ENCODE measurements around the gene AKAP11.
A peak's percentile ranks its signal among the peaks of the same experiment; 100 is the strongest.

Gene AKAP11

DNA sequence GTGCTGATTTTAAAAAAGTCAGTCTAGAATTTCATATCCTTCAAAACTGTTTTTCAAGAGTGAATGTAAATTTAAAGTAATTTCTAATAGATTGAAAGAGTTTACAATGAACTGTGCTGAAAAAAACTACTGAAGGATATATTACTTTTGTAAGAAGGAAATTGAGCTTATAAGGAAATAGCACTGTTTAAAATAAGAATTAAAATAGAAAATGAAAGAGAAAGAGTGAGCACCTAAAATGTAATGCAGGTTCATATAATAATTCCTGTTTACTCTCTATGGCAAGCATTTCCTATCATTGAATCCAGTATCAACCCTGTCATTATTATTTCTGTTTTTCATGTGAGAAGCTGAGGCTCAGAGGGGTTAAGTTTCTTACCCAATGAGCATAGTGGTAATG, 57.3 kb downstream of the AKAP11 start:
- DNase-seq (ENCODE audit: low read depth, low spot score) = no peak

DNA sequence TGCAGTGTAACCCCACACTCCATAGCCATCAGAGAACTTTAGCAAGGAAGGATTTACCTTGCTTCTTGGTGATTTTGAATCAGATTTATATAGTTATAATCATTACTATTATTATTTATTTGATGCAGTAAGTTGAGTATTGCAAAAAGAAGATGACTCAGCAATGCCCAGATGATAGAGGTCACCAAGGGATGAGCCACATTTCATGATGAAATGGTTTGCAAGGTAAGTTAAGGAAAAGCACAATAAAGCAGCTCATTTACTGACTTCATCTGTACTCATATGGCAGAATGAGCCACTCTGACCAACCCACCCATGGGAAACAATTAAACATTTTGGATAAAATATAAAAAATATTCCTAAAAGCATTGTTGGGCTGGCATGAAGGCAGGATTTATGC, 59.1 kb downstream of the AKAP11 start:
- DNase-seq (ENCODE audit: low read depth, low spot score) = no peak

DNA sequence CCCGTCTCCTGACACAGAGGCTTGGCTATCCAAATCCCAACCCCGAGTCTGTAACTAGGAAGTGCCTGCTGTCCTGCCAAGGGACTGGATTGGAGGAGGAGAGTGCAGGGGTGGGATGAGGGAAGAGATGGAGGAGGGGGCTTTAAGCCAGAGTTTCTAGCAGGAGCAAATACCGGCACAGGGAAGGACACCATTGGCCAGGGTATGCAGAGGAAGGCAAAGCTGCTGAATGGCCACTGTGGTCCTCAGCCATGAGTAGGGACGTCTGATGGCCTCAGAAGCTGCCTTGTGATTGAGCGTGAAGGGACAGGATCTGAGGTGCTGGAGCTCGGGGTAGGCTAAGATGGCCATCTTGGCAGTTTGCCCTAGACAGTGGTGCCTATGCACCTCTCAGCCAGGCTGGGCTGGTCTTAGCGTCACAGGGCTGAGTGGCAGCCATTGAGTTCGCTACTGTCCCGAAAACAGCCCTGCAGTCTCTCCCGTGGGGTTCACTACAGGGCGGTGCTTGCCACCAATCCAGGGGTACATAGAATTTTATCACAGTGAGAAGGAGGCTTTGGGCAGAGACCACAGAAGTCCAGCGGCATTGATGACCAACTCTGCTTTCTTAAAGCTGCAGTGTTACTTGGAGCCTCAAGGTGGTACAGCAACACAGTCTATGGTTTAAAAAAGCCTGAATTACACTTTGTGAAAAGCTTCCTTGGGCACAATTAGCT, 61.8 kb downstream of the AKAP11 start:
- peak; percentile 37 for DNase-seq (ENCODE audit: low read depth, low spot score)

DNA sequence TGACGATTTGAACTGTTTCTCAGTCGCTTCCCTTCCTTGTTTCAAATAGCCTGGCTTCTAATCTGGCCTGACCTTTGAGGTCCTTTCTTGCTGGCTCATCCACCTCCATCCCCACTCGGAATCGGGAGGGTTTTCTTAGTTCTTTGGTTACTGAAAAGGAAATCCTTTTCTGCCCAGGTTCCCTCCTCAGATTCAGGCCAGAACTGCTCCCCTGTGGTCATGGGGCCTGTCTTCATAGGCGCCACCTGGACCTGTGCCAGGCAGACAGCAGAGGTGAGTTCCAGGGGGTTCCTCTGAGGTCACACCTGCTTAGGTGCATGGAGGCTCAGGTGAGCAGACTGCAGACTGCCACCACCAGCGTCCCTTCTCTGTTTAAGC, 62.4 kb downstream of the AKAP11 start:
- DNase-seq (ENCODE audit: low read depth, low spot score) = no peak

DNA sequence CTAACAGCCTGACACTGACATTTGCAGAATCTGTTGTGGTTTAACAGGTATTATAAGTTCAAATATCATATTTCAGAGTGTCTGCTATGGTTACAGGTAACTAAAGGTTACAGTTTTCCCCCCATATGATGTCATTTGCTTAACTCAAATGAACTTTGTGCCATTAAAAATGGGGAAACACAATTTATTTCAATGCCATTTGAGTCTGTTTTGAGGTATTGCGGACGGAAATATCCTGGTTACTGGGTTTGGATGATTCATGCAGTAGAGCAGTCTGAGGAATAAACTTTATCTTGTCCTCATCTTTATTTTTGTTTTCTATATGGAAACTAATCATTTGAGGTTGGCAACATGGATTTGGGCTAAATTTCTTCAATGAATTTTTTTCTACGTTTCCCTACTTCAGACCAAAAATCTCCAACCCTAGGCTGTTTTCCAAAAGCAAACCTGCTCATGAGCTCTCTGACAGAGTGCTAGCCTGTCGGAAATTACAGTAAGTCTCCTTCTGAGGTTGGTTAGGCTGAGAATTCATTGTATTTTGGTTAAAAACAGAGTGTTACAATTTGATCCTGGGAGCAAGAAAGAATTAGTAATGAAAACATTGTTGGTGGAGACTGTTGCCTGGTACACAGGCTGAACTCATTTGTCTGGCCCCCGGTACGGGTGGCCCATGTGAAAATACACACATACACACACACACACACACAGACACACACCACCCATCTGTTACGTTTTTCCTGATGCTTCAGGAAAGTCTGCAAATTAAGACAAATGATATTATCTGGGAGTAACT, 66.1 kb downstream of the AKAP11 start:
- no peak for DNase-seq (ENCODE audit: low read depth, low spot score)

DNA sequence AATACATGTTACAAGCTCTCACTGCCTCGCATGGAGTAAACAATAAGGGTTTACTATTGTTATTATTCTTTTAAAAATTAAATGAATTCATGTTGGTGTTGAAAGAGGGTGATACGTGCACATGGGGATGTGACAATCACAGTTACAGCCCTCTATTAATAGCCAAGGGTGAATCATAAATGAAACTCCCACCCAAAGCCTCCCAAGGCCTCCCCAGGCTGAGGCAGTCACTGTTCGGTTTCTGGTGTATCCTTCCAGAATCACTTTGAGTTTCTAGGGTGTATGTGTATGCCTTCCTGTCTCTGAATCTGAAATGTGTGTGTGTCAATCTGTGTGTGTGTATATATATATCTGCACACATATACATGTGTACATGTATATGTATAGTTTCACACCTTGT, 73.4 kb downstream of the AKAP11 start:
- DNase-seq (ENCODE audit: low read depth, low spot score) = no peak

DNA sequence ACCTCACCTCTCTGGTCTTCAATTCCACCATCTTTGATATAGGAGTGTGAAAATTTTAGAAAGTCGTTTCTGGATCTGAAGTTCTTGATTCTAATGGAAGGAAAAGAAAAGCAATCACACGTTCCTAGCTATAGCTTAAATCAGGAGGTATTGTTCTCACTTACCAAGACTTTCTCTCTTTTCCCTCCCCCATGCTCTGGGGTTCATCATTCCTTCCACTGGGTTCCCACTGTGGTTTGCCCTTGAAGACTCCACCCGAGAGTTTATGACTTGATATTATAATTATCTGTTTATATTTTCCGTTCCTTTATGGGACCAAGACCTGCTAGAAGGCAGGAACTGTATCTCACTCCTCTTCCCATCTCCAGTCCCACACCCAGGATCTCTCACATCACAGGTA, 76.6 kb downstream of the AKAP11 start:
- no peak for DNase-seq (ENCODE audit: low read depth, low spot score)

DNA sequence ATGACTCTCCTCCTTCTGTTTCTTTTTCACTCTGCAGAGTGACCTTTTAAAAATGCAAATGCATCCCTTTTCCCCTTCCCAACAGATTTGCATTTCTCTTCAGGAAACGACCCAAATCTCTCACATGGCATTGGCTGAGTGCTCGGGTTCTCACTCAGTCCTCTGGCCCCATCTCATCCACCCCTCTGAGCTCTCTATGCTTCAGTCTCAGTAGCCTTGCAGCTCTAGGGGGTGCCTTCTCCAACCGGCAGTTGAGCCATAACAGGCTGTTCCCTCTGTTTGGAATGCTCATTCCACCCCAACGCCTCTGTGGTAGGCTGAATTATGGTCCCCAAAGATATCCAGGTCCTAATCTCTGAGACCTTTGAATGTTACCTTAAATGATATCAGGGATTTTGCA, 78.2 kb downstream of the AKAP11 start:
- DNase-seq (ENCODE audit: low read depth, low spot score) = no peak

DNA sequence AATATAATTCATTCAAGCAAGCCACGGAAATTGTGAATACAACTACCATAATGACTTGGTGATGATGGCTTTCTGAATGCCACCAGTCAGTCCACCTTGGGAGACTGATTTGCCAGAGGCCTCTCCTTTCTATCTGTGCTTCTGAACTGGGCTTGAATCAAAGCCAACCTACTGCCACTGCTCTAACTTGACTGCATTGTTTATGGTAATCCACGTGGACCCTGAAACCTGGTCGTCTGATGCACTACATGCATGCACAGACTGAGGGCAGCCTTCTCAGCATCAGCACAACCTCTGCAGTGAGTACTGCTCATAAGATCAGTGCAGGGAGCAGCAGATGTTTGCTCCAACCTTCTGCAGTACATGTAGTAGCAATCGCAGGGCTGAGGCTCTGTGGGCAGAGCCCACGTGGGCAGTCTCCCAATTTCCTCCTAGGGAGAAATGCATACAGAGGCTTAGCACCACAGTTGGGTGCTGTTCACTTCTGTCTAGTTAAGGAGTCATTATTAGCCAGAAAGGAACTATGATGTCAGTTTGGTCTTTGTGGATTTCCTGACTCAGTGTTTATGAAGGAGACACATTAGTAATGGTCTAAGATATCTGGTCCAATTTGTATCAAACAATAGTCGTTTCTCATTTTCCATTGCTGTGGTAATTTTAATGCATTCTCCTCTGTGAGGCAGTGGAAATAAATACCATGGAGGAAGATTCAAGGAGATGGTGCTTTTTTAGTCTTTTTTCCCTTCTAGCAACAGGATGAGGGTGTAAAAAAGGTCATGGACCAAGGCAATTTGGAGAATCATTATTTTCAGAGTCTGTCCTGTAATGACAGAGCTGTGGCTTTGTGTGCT, 82.5 kb downstream of the AKAP11 start:
- DNase-seq (ENCODE audit: low read depth, low spot score) = peak; percentile 75

DNA sequence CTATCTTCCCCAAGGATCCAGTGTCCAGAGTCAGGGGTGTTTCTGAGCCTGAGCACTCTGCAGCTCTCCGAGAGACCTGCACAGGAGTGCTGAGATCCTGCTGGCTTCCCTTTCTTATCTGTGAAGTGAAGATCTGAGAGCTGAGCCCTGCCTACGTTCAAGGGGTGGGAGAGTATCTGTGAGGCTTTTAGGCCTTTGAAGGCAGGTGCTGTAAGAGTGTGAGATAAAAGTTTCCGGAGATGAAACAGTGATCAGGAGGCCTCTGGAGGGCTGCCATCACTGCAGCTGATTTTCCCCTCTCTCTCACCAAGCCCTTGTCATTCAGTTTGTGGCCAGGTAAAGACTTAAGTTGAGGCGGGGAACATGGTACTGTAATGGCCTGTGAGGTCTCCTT, 83.1 kb downstream of the AKAP11 start:
- peak; percentile 12 for DNase-seq (ENCODE audit: low read depth, low spot score)

DNA sequence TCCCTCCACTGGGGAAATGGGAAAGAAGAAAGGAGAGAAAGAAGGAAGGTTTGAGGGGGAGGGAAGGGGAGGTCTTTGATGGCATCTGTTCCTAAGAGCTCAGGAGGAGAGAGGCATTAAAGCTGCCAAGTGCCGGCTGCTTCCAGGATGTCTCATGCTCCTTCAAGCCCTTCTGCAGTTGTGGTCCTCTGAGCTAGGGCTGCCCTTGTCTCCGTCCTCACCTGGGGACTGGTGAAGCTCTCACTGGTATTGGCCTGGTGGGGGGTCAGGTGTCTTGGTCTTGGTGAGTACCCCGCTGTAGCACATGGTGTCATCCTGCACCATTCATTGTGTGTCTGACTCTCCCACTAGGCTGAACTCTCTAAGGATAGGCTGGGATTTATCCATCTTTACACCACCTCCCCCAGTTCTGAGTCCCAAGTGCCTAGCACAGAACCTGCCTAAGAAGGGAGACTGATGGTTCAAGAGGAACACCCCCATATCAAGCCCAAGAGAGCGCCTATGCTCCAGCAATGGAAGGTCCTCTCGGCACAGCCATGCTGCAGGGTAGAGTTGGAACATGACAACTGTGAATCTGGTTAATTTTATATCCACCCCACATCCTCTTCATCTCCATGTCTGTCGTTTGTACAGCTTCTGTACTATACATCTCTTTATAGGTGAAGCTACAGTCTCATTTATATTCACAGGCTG, 83.7 kb downstream of the AKAP11 start:
- DNase-seq (ENCODE audit: low read depth, low spot score) = no peak

DNA sequence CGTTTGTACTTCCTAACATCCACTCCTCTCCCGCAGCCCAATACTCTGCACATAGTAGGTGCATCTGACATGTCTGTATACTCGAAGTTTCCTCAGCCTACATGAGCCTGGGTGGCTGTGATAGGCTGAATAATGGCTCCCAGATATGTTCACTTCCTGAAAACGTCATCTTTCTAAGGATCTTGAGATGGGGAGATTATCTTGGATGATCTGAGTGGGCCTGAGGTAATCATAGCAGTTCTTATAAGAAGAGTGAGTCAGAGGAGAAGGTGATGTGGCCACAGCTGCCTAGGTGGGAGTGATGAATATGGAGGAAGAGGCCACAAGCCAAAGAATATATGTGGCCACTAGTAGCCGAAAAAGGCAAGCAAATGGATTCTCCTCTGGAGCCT, 84.2 kb downstream of the AKAP11 start:
- no peak for DNase-seq (ENCODE audit: low read depth, low spot score)

DNA sequence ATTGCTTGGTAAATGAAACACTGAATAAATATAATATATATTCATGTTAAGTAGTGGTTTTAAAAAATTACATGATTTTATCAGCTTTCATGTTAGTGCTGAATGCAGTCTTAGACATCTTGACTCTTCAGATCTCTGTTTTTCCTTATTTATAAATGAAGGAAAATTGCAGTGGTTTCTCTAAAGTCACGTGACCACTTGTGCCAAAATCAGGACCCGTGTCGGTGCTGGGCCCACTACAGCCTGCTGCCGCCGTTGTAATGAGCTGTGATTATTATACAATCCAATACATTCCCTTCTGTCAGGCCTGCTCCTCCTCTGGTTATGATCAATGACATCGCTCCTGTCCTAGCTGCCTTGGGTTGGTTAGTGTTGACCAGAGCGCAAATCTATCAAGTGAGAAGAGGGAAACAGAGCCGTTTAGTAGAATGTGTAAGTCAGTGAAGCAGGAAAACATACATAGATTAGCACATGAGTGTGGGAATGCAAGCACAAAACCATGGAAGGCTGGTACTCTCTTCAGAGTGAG, 88.2 kb downstream of the AKAP11 start:
- no peak for DNase-seq (ENCODE audit: low read depth, low spot score)

DNA sequence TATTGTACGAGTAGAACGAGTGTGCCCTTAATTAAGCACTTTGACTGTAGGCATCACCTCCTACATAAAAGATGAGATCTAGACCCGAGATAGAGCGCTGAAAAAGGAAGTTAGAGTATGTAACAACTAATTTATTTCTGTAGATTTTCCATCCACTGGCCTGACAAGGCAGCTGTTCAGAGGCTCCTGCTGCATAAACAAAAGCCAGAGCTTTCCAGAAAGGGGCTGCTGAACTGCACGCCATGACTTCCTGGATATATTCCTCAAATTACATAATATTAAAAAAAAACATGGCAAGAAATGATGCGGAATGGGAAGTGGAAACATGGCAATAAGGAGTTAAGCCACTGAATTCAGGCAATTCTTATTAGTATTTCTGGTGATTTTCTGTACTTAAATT, 89.7 kb downstream of the AKAP11 start:
- no peak for DNase-seq (ENCODE audit: low read depth, low spot score)

DNA sequence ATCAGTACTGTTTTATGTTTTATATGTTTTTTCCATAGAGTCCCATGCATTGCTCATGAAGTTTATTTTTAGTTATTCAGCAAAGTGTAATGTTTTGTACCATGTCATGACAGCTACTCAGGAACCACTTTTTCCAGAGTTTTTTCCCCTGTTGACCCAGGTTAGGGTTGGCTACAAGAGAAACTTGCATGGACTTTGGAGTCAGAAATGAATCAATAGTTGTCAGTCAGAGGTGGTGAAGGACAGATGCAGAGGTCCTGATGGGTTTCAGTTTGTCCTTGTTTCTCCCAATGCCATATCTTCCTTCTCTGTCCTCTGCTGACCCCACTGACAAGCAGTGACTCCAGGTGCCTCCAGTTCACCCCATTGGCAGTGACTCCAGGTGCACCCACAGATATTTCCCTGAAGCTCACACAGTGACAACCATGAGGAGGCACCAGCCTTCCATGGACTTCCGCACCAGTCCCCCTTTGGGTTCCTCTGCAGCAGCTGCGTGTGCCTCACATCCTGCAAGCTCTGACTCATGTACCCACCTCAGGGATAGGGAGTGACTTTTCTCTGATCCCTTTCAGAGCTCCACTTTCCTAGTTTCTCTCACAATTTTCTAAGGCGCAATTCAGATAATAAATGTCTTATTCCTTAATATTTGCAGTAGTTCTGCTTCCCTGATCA, 92.1 kb downstream of the AKAP11 start:
- no peak for DNase-seq (ENCODE audit: low read depth, low spot score)

DNA sequence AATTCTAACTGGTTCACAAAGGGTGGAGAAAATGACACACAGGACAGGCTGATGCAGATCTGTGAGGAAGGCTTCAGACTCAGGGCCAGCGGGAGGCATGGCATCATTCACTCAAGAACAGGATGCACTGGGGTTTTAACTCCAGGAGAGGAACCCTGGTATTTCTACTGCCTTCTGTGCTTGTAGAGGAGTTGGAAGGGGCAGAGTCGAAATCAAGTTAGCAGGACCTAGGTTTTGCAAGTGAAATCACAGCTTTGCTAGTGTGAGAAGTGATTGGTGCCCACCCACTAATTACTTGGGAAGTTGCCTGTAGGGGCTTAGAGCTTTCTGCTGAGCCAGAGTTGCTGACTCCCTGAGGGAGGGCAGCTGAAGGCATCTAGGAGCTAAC, 92.7 kb downstream of the AKAP11 start:
- DNase-seq (ENCODE audit: low read depth, low spot score) = no peak

DNA sequence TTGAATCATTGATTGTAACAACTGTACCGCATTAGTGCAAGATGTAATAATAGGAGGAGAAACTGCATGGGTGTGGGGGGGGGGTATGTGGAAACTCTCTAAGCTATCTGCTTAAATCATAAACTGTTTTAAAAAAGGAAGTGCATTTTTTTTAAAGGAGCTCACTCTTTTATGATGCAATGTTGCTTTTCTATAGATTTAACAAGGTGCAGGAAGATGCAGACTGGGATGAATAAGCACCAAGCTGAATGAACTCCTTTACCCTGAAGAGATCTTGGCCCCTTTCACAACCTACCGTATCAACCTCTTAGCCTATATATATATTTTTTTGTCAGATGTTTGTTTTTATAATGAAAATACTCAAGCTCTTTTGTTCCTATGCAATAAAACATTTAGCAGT, 95.9 kb downstream of the AKAP11 start:
- no peak for DNase-seq (ENCODE audit: low read depth, low spot score)

DNA sequence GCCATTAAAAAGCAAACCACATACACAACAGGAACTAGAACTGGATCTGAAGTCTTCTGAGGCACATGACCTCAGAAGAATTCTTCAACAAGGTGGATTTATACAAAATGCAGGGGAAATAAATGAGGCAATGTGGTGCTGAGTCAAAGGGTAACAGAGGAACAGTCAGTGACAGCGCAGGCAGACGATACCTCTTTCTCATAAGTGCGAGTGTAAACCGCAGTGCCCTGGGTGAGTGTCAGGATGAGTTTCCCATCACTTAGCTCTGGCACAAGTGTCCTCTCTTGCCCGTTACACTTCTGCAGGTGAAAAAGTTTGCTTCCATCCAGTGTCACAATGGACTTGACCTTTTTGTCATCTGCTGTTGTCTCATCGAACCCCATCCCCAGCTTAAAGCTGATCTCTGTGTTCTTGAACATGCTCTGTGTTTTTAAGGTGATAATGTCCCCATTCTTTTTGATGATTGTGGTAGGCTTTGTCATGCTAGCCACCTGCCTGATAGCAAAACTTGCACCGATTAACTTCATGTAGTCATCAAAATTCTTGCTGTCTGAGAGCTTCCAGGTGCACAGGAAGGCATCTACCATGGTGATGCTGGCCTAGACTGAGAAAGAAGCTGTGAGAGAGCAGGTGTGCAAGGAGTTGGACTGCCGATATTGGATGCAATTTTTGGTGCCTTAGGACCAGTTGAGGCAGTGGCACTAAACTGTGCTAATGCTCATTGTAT, 97.3 kb downstream of the AKAP11 start:
- no peak for DNase-seq (ENCODE audit: low read depth, low spot score)

DNA sequence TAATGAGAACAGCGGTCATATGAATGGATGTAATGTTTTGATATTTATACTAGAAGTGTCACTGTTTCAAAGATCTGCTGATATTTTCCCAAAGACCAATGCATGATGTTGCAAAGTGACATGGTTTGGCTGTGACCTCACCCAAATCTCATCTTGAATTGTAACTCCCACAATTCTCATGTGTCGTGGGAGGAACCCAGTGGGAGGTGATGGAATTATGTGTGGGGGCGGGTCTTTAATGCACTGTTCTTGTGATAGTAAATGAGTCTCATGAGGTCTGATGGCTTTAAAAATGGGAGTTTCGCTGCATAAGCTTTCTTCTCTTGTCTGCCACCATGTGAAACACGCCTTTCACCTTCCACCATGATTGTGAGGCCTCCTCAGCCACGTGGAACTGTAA, 98.3 kb downstream of the AKAP11 start:
- DNase-seq (ENCODE audit: low read depth, low spot score) = no peak
